KOPT-K1 (cell line): Measurements from ENCODE around the gene CTIF.

ENCODE experiments used
- H3K27ac ChIP-seq: fragments of 200-600 bp; sonication (generic); 2 replicates; pipeline ENCODE4 v1.5.1; 2016; ENCODE audit warnings: antibody characterized with exemption, mild to moderate bottlenecking, low read depth, low read length; ENCODE audit not compliant: poor library complexity, severe bottlenecking
- H3K36me3 ChIP-seq: fragments of 200-600 bp; sonication (generic); 2 replicates; pipeline ENCODE4 v1.5.1; 2017; ENCODE audit warnings: antibody characterized with exemption, mild to moderate bottlenecking, low read length, moderate library complexity; ENCODE audit not compliant: insufficient read depth
- H3K9me3 ChIP-seq: fragments of 200-600 bp; sonication (generic); 2 replicates; pipeline ENCODE4 v1.5.1; 2017; ENCODE audit warnings: antibody characterized with exemption, low read length, mild to moderate bottlenecking; ENCODE audit not compliant: insufficient read depth, poor library complexity, severe bottlenecking

The CTIF gene

DNA sequence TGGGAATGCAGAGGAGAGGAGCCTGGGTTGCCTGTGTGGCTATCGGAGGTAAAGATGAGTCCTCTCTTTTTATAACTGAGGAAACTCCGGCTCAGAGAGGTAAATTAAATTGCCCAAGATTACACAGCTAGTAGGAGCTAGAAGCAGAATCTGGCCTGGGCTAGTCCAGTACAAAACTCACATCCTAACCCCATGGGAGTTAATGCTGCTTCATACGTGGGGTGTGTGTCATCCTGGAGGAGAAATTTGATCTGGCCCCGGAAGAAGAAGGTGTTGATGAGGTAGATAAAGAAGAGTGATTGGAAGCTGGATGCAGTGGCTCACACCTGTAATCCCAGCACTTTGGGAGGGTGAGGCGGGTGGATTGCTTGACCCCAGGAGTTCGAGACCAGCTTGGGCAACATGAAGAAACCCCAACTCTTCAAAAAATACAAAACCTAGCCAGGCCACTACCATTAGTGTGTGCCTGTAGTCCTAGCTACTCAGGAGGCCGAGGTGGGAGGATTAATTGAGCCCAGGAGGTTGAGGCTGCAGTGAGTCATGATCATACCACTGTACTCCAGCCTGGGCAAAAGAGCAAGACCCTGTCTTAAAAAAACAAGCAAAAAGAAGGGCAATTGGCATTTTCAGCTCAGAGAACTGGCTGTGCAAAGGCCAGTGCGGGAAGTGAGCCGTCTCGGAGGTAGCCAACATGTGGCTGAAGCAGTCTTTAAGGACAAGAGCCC is 33.7 kb downstream of the CTIF start:
- Histone ChIP-seq H3K9me3 (peaks cover 12% of the 10 kb centered on the region), H3K36me3 (no peaks in the 10 kb centered on the region), H3K27ac (no peak overlapping the region)

DNA sequence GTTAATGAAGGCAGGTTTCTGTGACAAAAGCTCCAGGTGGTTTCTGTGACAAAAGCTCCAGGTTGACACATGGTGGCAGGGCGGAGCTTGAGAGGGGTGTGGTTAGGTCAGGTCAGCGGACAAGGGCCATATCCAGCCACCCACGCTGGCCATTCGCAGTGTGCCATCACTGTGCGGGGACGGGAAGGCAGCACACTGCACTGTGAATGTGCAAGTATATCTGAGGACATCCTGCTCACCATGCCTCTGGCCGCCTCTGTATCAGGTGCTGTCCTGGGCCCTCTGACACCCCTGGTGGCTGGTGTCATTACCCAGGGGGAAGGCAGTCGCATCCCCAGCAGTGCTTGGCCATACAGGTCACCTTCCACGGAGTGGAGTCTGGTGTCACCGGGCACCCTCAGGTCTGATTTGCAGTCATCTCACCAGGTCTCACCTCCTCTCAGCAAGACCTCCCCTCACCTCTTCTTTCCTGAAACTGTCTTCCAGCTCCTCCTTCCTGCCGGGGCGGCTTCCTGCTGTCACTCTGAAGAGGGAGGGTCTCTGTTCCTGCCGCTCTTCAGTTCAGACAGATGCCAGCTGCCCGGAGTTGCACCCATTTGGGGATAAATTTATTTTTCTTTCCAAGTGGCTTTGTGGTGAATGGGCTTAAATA is 34.9 kb downstream of the CTIF start:
- peaks cover 13% of the 10 kb centered on the region for H3K9me3 ChIP-seq
- H3K27ac ChIP-seq = no peak overlapping the region
- H3K36me3 ChIP-seq = no peaks in the 10 kb centered on the region

DNA sequence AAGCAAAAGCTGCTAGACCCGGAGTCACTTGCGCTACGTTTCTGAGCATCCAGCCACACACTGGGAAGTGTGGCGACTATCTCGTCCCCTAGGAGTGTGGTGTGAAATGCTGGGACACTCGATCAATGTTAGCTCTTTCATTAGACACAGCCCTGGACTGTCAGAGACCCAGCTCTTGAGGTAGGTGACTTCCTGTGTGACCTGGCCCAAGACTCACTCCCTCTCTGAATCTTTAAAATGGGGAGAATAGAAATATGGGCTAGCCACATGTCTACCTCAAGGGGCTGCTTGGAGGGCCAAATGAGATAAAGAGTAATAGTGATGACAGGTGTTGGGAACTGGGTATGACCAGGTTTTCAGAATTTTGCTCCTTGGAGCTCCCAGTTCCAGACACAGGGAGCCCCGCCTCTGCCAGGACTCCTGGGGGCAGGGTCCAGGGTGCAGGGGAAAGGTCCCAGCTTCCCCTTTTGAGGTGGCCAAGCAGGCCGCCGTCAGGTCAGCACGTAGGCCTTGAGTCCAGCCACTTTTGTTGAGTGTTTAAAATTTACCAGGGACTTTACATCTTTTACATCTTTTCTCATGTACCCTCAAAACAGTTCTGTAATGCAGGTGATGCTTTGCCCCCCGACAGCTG is 36.0 kb downstream of the CTIF start:
- Histone ChIP-seq H3K27ac (no peak overlapping the region), H3K9me3 (peaks cover 9% of the 10 kb centered on the region), H3K36me3 (no peaks in the 10 kb centered on the region)

DNA sequence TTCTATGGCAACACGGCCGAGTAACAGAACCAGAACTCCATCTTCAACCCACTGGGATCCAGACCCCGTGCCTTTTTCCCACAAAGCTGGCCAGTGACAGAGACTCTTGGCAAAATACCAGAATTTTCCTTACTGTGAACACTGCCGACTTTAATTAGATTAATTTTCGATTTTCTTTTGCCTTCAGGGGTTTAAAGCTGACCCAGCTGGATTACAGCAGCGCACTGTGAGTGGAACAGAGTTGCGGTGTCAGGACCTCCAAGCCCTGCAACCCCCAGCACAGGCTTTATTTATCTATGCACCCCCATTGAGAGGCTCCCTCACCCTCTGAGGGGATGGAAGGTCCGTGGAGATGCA is 36.4 kb downstream of the CTIF start:
- Histone ChIP-seq H3K36me3 (no peaks in the 10 kb centered on the region), H3K9me3 (peaks cover 9% of the 10 kb centered on the region), H3K27ac (no peak overlapping the region)

DNA sequence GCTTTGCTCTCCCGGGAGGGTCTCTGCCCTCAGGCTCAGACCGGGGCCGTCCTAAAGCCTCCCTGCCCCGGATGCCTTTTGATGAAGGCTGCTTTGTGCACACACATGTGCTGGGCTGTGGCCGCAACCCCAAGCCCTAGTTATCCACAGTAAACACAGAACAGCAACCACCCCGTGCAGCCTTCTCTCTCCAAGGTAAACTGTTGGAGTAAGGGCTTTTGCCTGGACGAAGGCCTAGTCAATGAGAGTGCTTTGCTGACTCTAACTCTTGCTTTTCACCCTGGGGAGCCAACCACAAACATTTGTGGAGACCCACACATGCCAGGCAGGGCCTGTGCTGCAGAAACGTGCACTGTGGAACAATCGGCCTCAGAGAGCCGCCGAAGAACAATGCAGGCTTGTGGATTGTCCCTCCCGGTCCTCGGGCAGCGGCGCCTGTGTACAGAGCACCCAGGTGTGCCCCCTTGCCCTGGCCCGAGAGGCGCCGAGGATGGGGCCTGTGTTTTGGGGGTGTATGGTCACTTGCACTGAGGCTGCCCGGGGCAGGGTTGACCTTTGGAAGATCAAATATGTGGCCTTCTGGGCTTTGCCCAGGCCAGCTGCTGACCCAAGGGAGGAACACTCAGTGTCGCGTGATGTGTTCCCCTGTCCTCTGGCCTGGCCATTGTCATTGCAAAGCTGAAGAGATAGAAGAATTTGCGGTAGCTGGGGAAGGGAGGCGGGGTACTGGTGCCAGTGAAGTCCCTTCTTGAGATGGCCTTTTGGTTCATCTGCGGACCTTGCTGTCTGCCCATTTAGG is 37.0 kb downstream of the CTIF start:
- H3K27ac ChIP-seq = no peak overlapping the region
- H3K36me3 ChIP-seq = no peaks in the 10 kb centered on the region
- peaks cover 9% of the 10 kb centered on the region for H3K9me3 ChIP-seq

DNA sequence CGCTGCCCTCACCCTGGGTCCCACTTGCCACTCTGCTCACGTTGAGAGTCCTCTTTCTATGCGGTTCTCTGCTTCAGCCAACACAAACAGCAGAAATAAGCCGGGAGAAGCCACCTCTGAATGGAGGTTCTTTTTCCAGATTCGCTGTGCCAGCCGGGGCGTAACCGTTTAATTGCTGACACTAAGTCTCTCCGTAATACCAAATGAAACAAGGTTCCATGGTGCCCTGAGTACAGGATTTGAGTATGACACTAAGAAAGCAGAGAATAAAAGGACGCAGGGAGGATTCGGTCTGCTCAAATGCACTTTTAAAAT is 37.6 kb downstream of the CTIF start:
- Histone ChIP-seq H3K27ac (no peak overlapping the region), H3K36me3 (no peaks in the 10 kb centered on the region)

DNA sequence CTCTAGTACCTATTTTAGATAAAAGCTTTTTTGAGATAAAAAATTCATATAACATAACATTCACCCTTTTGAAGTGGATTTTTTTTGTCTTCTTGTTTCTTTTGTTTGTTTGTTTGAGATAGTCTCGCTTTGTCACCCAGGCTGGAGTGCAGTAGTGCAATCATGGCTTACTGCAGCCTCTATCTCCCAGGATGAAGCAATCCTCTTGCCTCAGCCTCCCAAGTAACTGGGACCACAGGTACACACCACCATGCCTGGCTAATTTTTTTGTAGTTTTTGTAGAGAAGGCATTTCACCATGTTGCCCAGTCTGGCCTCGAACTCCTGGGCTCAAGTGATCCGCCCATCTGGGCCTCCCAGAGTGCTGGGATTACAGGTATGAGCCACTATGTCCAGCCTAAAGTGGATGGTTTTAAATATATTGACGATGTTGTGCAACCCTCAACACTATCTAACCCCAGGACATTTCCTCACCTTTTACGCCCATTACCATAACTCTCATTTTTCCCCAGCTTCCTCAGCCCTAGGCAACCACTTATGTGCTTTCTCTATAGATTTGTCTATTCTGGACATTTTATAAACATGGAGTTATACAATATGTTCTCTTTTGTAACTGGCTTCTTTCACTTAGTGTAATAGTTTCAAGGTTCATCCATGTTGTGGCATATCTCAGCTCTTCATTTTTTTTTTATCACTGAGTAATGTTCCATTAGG is 38.8 kb downstream of the CTIF start:
- H3K27ac ChIP-seq = no peak overlapping the region
- H3K36me3 ChIP-seq = no peaks in the 10 kb centered on the region
- H3K9me3 ChIP-seq = peaks cover 9% of the 10 kb centered on the region

More for the DNA sequence above, 37.6 kb downstream of the CTIF start:
- H3K9me3 ChIP-seq = peaks cover 9% of the 10 kb centered on the region

DNA sequence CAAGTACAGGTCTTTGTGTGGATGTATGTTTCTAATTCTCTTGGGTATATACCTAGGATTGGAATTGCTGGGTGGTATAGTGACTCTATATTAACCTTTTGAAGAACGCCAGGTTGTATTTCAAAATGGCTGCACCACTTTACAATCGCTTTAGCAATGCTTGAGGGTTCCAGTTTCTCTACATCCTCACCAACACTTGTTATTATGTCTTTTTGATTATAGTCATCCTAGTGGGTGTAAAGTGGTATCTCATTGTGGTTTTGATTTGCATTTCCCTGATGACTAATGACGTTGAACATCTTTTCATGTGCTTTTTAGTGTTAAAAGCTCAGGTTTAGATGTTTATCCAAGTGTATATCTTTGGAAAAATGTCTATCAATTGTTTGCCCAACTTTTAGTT is 39.5 kb downstream of the CTIF start:
- no peaks in the 10 kb centered on the region for H3K36me3 ChIP-seq

DNA sequence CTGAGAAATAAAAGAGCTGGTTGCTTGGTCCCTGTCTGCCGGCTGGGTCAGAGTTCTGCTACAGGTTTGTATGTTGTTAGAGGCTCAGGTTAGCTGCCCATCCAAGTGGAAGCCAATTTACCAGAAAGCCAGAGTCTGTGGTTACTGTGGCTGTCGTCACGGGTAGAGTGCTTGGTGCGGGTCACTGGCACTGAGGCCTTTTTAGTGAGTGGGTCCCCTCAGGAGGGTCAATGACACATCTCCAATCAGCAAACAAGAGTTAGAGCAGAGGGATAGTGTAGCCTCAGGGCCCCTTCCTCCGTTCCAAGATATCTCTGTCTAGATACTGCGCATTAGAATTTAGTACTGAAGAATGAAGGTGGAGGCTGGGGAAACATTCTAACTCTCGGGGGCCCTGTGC is 41.2 kb downstream of the CTIF start:
- Histone ChIP-seq H3K36me3 (no peaks in the 10 kb centered on the region), H3K9me3 (peaks cover 9% of the 10 kb centered on the region), H3K27ac (no peak overlapping the region)

More for the DNA sequence above, 39.5 kb downstream of the CTIF start:
- no peak overlapping the region for H3K27ac ChIP-seq
- peaks cover 9% of the 10 kb centered on the region for H3K9me3 ChIP-seq

DNA sequence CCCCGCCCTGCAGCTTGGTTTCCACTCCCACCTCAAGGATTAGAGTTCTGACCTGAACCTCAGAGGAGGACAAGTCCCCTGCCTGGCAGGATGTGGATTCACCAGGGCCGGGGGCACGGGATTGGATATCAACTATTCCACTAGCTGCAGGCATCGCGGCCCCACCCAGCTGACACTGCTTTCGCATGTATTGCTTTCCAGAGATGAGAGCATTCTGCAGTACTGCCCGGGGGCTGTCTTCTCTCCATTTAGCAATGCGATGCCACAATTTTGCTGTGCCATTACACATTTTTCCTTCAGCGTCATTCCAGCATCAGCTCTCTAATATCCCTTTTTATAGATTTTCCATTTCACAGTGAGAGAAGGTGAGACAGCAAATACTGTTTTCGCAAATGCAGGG is 42.0 kb downstream of the CTIF start:
- Histone ChIP-seq H3K36me3 (no peaks in the 10 kb centered on the region), H3K9me3 (peaks cover 9% of the 10 kb centered on the region), H3K27ac (no peak overlapping the region)

DNA sequence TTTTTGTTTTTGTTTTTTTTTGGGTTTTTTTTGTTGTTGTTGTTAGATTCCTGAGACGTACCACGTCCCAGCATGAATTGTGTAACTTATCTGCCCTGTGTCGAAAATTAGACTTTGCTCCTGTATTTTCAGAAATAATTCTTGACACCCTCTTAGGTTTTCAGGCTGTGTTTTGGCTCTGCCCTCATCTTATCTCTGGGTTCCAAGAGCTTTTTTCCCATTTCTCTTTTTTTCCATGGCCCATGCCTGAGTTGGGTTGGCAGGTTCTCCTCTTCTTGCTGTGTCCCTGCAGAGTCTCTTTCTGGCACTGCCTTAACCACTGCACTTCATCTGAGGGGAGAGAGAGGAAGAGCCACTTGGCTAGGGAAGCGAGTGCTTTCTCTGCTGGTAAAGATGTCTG is 42.4 kb downstream of the CTIF start:
- peaks cover 9% of the 10 kb centered on the region for H3K9me3 ChIP-seq
- H3K36me3 ChIP-seq = no peaks in the 10 kb centered on the region
- H3K27ac ChIP-seq = no peak overlapping the region

DNA sequence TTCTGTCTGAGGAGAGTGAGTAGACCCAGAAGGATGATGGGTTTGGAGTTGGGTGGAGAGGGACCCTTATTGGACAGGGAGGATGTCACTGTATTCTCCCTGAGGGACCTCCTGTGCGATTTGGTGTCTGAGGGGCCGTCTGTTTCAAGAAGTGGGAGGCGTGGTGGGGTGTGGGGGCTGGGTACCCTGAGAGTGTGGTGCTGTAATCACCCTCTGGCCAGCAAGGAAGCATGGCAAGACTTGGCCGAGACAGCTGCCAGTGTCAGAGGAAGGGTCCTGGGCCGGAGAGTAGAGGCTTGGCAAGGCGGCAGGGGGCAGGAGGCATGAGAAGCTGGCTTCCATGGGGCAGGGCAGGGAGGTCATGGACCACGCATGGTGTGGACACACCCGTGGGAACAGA is 43.1 kb downstream of the CTIF start:
- Histone ChIP-seq H3K36me3 (no peaks in the 10 kb centered on the region), H3K9me3 (peaks cover 9% of the 10 kb centered on the region), H3K27ac (no peak overlapping the region)

DNA sequence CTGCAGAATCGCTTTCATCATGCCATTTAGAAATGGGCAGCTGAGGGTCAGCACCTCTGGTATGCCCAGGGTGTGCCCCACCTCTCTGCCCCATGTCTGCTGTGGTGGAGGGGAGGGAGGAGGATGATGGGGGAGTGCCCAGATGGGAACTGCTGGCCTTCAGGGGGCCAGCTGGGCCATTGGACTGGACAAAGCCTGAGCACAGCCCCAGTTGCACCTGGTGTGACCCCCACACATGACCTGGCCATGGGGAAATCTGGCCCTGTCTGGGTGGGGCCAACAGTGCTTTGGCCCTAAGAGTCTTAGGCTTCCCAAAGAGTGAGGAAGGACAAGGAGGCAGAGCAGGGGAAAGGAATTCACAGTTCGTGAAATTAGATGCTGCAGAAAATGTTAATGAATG is 44.1 kb downstream of the CTIF start:
- peaks cover 8% of the 10 kb centered on the region for H3K9me3 ChIP-seq
- no peak overlapping the region for H3K27ac ChIP-seq
- no peaks in the 10 kb centered on the region for H3K36me3 ChIP-seq

DNA sequence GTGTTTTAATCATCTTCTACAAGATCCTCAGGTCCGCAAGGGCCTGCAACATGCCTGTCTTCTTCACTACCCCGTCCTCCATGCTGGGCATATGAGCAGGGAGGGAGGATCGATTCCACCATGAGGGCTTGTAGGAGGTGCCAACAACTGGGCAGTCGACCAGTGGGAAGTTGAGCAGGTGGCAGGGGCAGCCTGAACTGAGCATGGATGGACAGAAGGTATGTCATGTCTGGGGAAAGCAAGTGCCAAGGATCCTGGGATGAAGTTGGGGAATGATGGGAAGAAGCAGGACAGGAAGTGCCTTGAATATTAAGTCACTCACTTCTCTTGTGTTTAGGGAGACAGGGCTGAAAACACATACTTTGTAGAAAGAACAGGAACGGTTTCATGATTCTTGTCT is 44.7 kb downstream of the CTIF start:
- Histone ChIP-seq H3K36me3 (no peaks in the 10 kb centered on the region), H3K27ac (no peak overlapping the region), H3K9me3 (peaks cover 2% of the 10 kb centered on the region)
